C4-2B (cell line): ENCODE measurements around the gene CASP8AP2.

Experiments used
- ZFX ChIP-seq: fragments of 450-650 bp; IDR thresholded peaks from 2 replicates; pipeline ENCODE4 v1.6.1; 2017
- TF ChIP-seq, protein P1 (sequence below): fragments of 450-650 bp; conservative IDR thresholded peaks from 2 replicates; pipeline ENCODE4 v1.5.1; 2017; ENCODE audit warnings: mild to moderate bottlenecking

GRCh38 chr6:89807581-89807980 lies 22.1 kb upstream of the CASP8AP2 start:
- TF ChIP-seq, protein P1, sequence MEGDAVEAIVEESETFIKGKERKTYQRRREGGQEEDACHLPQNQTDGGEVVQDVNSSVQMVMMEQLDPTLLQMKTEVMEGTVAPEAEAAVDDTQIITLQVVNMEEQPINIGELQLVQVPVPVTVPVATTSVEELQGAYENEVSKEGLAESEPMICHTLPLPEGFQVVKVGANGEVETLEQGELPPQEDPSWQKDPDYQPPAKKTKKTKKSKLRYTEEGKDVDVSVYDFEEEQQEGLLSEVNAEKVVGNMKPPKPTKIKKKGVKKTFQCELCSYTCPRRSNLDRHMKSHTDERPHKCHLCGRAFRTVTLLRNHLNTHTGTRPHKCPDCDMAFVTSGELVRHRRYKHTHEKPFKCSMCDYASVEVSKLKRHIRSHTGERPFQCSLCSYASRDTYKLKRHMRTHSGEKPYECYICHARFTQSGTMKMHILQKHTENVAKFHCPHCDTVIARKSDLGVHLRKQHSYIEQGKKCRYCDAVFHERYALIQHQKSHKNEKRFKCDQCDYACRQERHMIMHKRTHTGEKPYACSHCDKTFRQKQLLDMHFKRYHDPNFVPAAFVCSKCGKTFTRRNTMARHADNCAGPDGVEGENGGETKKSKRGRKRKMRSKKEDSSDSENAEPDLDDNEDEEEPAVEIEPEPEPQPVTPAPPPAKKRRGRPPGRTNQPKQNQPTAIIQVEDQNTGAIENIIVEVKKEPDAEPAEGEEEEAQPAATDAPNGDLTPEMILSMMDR, result no peak
- no peak for TF ChIP-seq ZFX
